ENCODE results near the gene STK32C. TPM values are rescaled to one million over a fixed set of nuclear protein-coding genes. Genes with fewer than 3 reads are reported as not detected.

The STK32C gene
- total RNA-seq, 4 donors from 2014 or later = 3.7 to 13.9 (median 6.7) TPM

DNA sequence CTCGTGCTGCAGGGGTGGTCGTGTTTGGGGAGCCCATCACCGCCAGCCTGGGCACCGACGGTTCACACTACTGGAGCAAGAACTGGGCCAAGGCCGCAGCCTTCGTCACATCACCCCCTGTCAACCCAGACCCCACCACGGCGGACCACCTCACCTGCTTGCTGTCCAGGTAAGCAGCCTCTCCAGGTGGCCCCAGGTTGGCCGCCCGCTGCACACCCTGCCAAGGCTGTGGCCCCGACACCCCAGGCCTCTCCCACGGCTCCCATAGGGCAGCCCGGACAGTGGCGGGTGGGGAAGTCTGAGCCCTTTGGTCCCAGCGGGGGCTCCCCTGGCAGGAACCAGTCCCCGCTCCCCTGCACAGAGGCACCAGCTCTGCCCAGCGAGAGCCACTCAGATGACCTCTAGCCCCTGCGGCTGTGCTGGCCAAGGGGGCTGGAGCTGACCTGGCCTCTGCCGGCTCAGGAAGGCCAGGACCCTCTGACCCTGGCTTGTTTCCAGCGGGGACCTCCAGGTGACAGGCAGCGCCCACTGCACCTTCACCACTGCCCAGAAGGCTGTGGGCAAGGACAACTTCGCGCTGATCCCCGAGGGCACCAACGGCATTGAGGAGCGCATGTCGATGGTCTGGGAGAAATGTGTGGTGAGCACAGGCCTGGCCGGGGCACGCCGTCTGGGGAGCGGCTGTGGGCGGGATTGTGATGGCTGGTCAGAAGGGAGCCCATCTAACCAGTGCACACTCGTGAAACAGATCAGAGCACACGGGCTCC is 107.2 kb downstream of the STK32C start:
- Histone ChIP-seq H3K9me3 (no peaks in the 10 kb centered on the region), H3K27me3 (no peaks in the 10 kb centered on the region), H3K27ac (no peak overlapping the region), H3K4me1 (no peaks in the 10 kb centered on the region), H3K36me3 (no peaks in the 10 kb centered on the region), H3K4me3 (no peak overlapping the region)
- in situ Hi-C loops (cut with MboI; ENCODE audit: low sequenced_read_pairs in 4 of 4) = loop anchor here in 1 of 4 donors (25.0 kb wide), 1 partner anchor 262 kb away; no protein-coding TSS in a partner anchor
- DNase-seq (no peak), ATAC-seq (no peak)
- intact Hi-C loops (cut with DNase I; ENCODE audit: low total_unique reads) = no loop called here
- TF ChIP-seq, protein P1, sequence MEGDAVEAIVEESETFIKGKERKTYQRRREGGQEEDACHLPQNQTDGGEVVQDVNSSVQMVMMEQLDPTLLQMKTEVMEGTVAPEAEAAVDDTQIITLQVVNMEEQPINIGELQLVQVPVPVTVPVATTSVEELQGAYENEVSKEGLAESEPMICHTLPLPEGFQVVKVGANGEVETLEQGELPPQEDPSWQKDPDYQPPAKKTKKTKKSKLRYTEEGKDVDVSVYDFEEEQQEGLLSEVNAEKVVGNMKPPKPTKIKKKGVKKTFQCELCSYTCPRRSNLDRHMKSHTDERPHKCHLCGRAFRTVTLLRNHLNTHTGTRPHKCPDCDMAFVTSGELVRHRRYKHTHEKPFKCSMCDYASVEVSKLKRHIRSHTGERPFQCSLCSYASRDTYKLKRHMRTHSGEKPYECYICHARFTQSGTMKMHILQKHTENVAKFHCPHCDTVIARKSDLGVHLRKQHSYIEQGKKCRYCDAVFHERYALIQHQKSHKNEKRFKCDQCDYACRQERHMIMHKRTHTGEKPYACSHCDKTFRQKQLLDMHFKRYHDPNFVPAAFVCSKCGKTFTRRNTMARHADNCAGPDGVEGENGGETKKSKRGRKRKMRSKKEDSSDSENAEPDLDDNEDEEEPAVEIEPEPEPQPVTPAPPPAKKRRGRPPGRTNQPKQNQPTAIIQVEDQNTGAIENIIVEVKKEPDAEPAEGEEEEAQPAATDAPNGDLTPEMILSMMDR (IDR thresholded peaks at IDR 0.05 in 4 of 5, conservative IDR thresholded peaks at IDR 0.05 in 1 of 5) = no peak
- no peak for TF ChIP-seq POLR2A (IDR thresholded peaks at IDR 0.05)

DNA sequence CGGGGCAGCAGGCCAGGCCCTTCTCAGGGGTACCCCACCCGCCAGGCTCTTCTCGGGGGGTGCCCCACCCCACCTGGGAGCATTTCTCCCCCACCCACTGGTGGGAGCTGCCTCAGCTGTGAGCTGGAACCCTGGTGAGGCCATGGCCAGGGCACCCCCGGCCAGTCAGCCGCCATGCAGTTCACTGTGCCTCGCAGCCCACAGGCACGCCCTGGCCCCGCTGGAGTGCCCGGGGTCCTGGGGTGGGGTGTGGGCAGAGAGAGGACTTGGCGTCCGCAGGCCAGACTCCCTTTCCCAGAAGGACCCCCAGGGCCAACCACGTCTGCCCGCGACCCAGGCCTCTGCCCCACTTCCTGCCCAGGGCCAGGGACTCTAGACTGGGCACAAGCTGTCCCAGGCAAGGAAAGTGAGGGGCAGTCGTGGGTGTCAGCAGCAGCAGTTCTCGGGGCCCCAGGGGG is 107.9 kb downstream of the STK32C start:
- TF ChIP-seq, protein P1 (IDR thresholded peaks at IDR 0.05 in 4 of 5, conservative IDR thresholded peaks at IDR 0.05 in 1 of 5) = no peak
- DNase-seq = no peak
- in situ Hi-C loops (cut with MboI; ENCODE audit: low sequenced_read_pairs in 4 of 4) (loop anchor here in 1 of 4 donors (25.0 kb wide), 1 partner anchor 262 kb away; no protein-coding TSS in a partner anchor), intact Hi-C loops (cut with DNase I; ENCODE audit: low total_unique reads) (no loop called here)
- no peak for ATAC-seq
- Histone ChIP-seq H3K27ac (no peak overlapping the region), H3K4me3 (no peak overlapping the region), H3K27me3 (no peaks in the 10 kb centered on the region), H3K36me3 (no peaks in the 10 kb centered on the region), H3K4me1 (no peaks in the 10 kb centered on the region), H3K9me3 (no peaks in the 10 kb centered on the region)

DNA sequence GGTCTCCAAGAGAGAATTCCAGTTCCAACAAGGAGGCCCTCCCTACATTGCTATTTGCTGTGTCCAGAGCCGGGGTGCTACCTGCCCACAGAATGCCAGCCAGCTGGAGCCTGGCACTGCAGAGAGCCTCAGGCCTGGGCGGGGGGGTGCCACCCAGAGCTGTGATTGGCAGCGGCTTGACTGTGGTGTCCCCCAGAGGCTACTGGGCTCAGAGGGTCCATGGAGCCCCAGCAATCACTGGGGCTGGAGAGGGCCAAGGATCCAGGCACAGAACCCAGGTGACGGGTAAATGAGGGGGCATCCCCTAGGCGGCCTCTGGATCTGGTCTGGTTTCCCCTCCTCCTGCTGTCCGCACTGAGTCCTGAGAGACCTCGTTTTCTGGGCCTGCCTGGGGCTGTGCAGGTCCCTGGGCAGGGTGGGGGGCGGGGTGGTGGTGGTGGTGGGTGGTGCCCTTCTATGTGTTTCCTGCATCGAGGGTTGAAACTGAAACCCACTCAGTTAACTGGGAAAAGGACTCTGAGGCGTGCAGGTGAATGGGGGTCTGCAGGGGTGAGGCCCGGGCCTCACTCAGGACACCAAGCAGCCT is 108.4 kb downstream of the STK32C start:
- H3K36me3 ChIP-seq = no peaks in the 10 kb centered on the region

DNA sequence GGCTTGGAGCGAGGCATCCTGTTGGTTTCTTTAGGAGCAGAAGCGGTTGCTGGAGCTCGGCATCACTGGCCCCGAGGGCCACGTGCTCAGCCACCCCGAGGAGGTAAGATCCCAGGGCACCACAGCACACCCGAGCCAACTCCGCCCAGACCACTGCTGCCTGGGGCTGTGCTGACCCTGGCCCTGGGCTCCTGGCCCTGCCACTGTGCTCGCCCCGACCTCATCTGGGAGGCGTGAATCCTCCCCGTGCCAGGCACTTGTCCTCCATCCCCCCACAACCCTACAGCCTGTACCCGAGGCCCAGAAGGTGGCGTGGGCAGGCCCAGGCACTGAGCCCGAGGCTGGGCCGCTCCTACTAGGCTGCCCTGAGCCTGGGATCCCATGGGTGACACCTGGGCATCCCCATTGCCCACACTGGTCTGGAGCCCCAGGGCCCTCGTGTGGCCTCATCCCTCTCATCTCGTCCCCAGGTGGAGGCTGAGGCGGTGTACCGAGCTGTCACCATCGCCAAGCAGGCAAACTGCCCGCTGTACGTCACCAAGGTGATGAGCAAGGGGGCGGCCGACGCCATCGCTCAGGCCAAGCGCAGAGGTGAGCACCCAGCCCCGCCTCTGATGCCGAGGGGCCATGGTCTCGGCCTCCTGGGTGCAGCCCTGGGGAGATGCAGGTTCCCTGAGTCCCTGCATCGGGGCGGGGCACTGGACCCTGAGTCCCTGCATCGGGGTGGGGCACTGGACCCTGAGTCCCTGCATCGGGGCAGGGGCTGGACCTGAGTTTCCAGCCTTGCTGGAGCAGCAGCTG is 109.2 kb downstream of the STK32C start:
- TF ChIP-seq, protein P1 (IDR thresholded peaks at IDR 0.05 in 4 of 5, conservative IDR thresholded peaks at IDR 0.05 in 1 of 5) = no peak
- TF ChIP-seq POLR2A (IDR thresholded peaks at IDR 0.05) = no peak
- H3K9me3 ChIP-seq = no peaks in the 10 kb centered on the region
- no peak overlapping the region for H3K4me3 ChIP-seq
- H3K27me3 ChIP-seq = no peaks in the 10 kb centered on the region
- no peak for DNase-seq
- in situ Hi-C loops (cut with MboI; ENCODE audit: low sequenced_read_pairs in 4 of 4) (no loop called here), intact Hi-C loops (cut with DNase I; ENCODE audit: low total_unique reads) (no loop called here)
- no peak for ATAC-seq
- H3K27ac ChIP-seq = no peak overlapping the region
- no peaks in the 10 kb centered on the region for H3K4me1 ChIP-seq
- H3K36me3 ChIP-seq = no peaks in the 10 kb centered on the region

More for the DNA sequence above, 108.4 kb downstream of the STK32C start:
- Histone ChIP-seq H3K9me3 (no peaks in the 10 kb centered on the region), H3K4me3 (no peak overlapping the region), H3K27me3 (no peaks in the 10 kb centered on the region), H3K4me1 (no peaks in the 10 kb centered on the region), H3K27ac (no peak overlapping the region)
- in situ Hi-C loops (cut with MboI; ENCODE audit: low sequenced_read_pairs in 4 of 4) (no loop called here), intact Hi-C loops (cut with DNase I; ENCODE audit: low total_unique reads) (no loop called here)
- ATAC-seq (no peak), DNase-seq (no peak)
- TF ChIP-seq POLR2A (IDR thresholded peaks at IDR 0.05) = no peak

DNA sequence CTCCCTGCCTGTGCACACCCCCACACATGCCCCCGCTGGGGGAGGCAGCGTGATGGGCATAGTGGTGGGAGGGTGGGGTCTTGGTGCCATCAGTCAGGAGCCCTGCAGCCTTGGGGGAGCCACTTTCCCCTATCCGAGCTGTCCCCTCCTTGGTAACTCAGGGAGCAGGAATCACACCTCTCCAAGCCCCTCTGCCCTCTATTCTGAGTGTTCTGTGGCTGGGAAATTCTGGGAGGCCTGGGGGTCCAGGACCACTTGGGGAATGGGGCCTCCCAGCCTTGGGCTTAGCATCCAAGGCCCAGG is 109.7 kb downstream of the STK32C start:
- no peak for ATAC-seq
- Histone ChIP-seq H3K4me1 (no peaks in the 10 kb centered on the region), H3K27ac (no peak overlapping the region), H3K9me3 (no peaks in the 10 kb centered on the region), H3K27me3 (no peaks in the 10 kb centered on the region), H3K4me3 (no peak overlapping the region), H3K36me3 (no peaks in the 10 kb centered on the region)
- in situ Hi-C loops (cut with MboI; ENCODE audit: low sequenced_read_pairs in 4 of 4) = no loop called here
- DNase-seq = no peak
- TF ChIP-seq POLR2A (IDR thresholded peaks at IDR 0.05) = no peak
- intact Hi-C loops (cut with DNase I; ENCODE audit: low total_unique reads) = no loop called here

Data from gastrocnemius medialis (tissue), 4 donors.